Neuronal stem cell (in vitro differentiated cells): ENCODE results near the gene KCTD12.

Experiments used
- DNase-seq: peaks from one replicate; pipeline ENCODE4 v3.0.0-alpha.2; 2013; ENCODE audit warnings: low spot score
- H2AFZ ChIP-seq: one replicate; pipeline ENCODE4 v1.6.1; 2013; ENCODE audit warnings: mild to moderate bottlenecking, low read length, inconsistent platforms
- H2AK5ac ChIP-seq: 2 replicates; pipeline ENCODE4 v1.6.1; 2013; ENCODE audit warnings: low read depth, mild to moderate bottlenecking, inconsistent platforms, low read length, moderate library complexity, mixed read lengths
- H2BK120ac ChIP-seq: 2 replicates; pipeline ENCODE4 v1.6.1; 2013; ENCODE audit warnings: low read depth, mild to moderate bottlenecking, inconsistent platforms, low read length, moderate library complexity, mixed read lengths
- H2BK12ac ChIP-seq: one replicate; pipeline ENCODE4 v1.6.1; 2013; ENCODE audit warnings: low read length, inconsistent platforms
- H2BK15ac ChIP-seq: 2 replicates; pipeline ENCODE4 v1.6.1; 2013; ENCODE audit warnings: mild to moderate bottlenecking, low read length, inconsistent platforms, mixed read lengths
- H2BK5ac ChIP-seq: one replicate; pipeline ENCODE4 v1.6.1; 2013; ENCODE audit warnings: inconsistent platforms, mild to moderate bottlenecking, low read length, moderate library complexity
- H3K14ac ChIP-seq: one replicate; pipeline ENCODE4 v1.6.1; 2013; ENCODE audit warnings: low read length, inconsistent platforms
- H3K18ac ChIP-seq: 2 replicates; pipeline ENCODE4 v1.6.1; 2013; ENCODE audit warnings: low read length, inconsistent platforms
- H3K23ac ChIP-seq: 2 replicates; pipeline ENCODE4 v1.6.1; 2013; ENCODE audit warnings: low read depth, mild to moderate bottlenecking, mixed read lengths, low read length, inconsistent platforms; ENCODE audit not compliant: poor library complexity
- H3K27ac ChIP-seq: replicated peaks from 3 replicates; pipeline ENCODE4 v1.5.1; 2013; ENCODE audit warnings: low read length, inconsistent platforms
- H3K27me3 ChIP-seq, 3 experiments: 2 replicates each; pipeline ENCODE4 v1.6.1; 2013; ENCODE audit warnings: low read length in 3 of 3, mild to moderate bottlenecking in 2 of 3, inconsistent platforms in 1 of 3, low read depth in 1 of 3, mixed read lengths in 1 of 3, moderate library complexity in 1 of 3; ENCODE audit not compliant: control insufficient read depth in 3 of 3, insufficient read depth in 3 of 3
- H3K36me3 ChIP-seq, 2 donors: replicated peaks in 1 of 2; 2 replicates each; pipeline ENCODE4 v1.6.1; 2013; ENCODE audit warnings: low read length in 2 of 2; ENCODE audit not compliant: control insufficient read depth in 2 of 2, insufficient read depth in 2 of 2
- H3K4ac ChIP-seq: 2 replicates; pipeline ENCODE4 v1.6.1; 2013; ENCODE audit warnings: inconsistent platforms, mild to moderate bottlenecking, low read length, moderate library complexity
- H3K4me1 ChIP-seq, 2 donors: 1 replicate in 1 of 2; 2 replicates in 1 of 2; pipeline ENCODE4 v1.6.1; 2013; ENCODE audit warnings: low read length in 2 of 2, low read depth in 1 of 2; ENCODE audit not compliant: control insufficient read depth in 2 of 2, insufficient read depth in 1 of 2
- H3K4me2 ChIP-seq: one replicate; pipeline ENCODE4 v1.6.1; 2013; ENCODE audit warnings: mild to moderate bottlenecking, low read length, inconsistent platforms; ENCODE audit not compliant: insufficient read depth, poor library complexity, severe bottlenecking
- H3K4me3 ChIP-seq, 2 donors: 2 replicates each; pipeline ENCODE4 v1.5.1; 2013; ENCODE audit warnings: low read length in 2 of 2, mild to moderate bottlenecking in 2 of 2, inconsistent platforms in 1 of 2, moderate library complexity in 1 of 2
- H3K79me1 ChIP-seq: one replicate; pipeline ENCODE4 v1.6.1; 2013; ENCODE audit warnings: low read depth, mild to moderate bottlenecking, inconsistent platforms, low read length, moderate library complexity
- H3K9ac ChIP-seq: one replicate; pipeline ENCODE4 v1.6.1; 2013; ENCODE audit warnings: mild to moderate bottlenecking, low read depth, low read length, inconsistent platforms; ENCODE audit not compliant: poor library complexity
- H3K9me3 ChIP-seq, 2 donors: replicated peaks in 1 of 2; 2 replicates each; pipeline versions ENCODE3 to v1.6.1; 2013; ENCODE audit warnings: low read length in 2 of 2, mild to moderate bottlenecking in 2 of 2, inconsistent platforms in 1 of 2, low read depth in 1 of 2, mixed read lengths in 1 of 2, moderate library complexity in 1 of 2; ENCODE audit not compliant: control insufficient read depth in 2 of 2, insufficient read depth in 1 of 2
- H4K8ac ChIP-seq: one replicate; pipeline ENCODE4 v1.6.1; 2013; ENCODE audit warnings: low read depth, mild to moderate bottlenecking, inconsistent platforms, low read length, moderate library complexity
- H4K91ac ChIP-seq: one replicate; pipeline ENCODE4 v1.6.1; 2013; ENCODE audit warnings: low read length, low read depth, mild to moderate bottlenecking, inconsistent platforms; ENCODE audit not compliant: poor library complexity
- WGBS, 2 donors: extraction: QIAGEN DNeasy Blood & Tissue Kit; methylation state at CpG; one replicate each; pipeline ENCODE4 v1.1.7; 2013; ENCODE audit warnings: missing lambda C conversion rate in 2 of 2, mixed read lengths in 1 of 2; ENCODE audit not compliant: insufficient read length in 2 of 2, insufficient replicate concordance in 1 of 2; ENCODE audit errors: extremely low coverage in 2 of 2; 5-methylcytosine and 5-hydroxymethylcytosine counted together

KCTD12 gene

DNA sequence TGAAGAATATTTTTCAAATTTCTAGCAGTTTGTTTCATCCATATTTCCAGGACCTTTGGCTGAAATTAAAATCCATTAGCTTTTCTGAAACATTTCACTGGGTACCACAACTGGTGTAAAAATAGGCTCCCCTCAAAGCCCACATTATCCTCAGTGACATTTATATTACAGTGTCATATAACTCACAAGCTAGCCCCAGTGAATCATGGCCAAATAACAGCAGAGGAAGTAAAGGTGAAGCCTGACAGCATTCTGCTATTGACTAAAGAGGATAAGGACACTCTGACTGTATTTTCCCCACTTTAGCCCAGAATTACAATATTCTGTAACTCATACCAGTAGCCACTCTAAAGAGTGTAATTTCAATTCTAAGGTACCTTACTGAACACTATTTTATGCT lies 21.9 kb downstream of the KCTD12 start:
- Histone ChIP-seq H2BK5ac (no peak overlapping the region), H4K91ac (no peak overlapping the region), H2AK5ac (no peak overlapping the region), H3K18ac (no peak overlapping the region), H3K4me3 (no peak overlapping the region), H3K36me3 (no peaks in the 10 kb centered on the region), H3K9me3 (no peaks in the 10 kb centered on the region), H4K8ac (no peak overlapping the region), H2AFZ (no peak overlapping the region), H3K79me1 (no peaks in the 10 kb centered on the region), H2BK120ac (no peak overlapping the region), H3K4me2 (no peak overlapping the region), H3K27me3 (no peaks in the 10 kb centered on the region), H3K27ac (no peak overlapping the region), H3K14ac (no peak overlapping the region), H3K4me1 (no peaks in the 10 kb centered on the region), H3K4ac (no peak overlapping the region), H3K23ac (no peak overlapping the region), H2BK12ac (no peak overlapping the region), H2BK15ac (no peak overlapping the region), H3K9ac (no peak overlapping the region)
- DNase-seq, result no peak

DNA sequence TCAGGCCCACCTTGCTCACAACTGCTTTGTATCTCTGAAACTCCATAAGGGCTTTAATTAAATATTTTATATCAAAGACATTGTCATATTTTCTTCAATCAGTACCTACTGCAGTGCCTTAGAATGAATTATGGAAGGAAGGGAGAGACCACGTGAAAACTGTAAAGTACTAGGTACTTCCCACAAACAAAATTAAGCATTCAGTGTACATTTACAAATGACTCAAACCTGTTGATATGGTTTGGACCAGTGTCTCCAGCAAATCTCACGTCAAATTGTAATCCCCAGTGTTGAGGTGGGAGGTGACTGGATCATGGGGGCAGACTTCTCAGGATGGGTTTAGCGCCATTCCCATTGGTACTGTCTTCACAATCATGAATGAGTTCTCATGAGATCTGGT lies 23.2 kb downstream of the KCTD12 start:
- Histone ChIP-seq H3K4me3 (no peak overlapping the region), H3K27me3 (no peaks in the 10 kb centered on the region), H2AFZ (no peak overlapping the region), H2BK120ac (no peak overlapping the region), H3K18ac (no peak overlapping the region), H3K27ac (no peak overlapping the region), H3K4ac (no peak overlapping the region), H3K23ac (no peak overlapping the region), H2AK5ac (no peak overlapping the region), H4K8ac (no peak overlapping the region), H2BK15ac (no peak overlapping the region), H3K4me2 (no peak overlapping the region), H2BK5ac (no peak overlapping the region), H3K36me3 (no peaks in the 10 kb centered on the region), H3K4me1 (no peaks in the 10 kb centered on the region), H3K9ac (no peak overlapping the region), H2BK12ac (no peak overlapping the region), H4K91ac (no peak overlapping the region), H3K79me1 (no peaks in the 10 kb centered on the region), H3K14ac (no peak overlapping the region), H3K9me3 (no peaks in the 10 kb centered on the region)
- WGBS, 2 donors, result no CpG with 5 or more reads among the region's 3 CpGs
- no peak for DNase-seq

DNA sequence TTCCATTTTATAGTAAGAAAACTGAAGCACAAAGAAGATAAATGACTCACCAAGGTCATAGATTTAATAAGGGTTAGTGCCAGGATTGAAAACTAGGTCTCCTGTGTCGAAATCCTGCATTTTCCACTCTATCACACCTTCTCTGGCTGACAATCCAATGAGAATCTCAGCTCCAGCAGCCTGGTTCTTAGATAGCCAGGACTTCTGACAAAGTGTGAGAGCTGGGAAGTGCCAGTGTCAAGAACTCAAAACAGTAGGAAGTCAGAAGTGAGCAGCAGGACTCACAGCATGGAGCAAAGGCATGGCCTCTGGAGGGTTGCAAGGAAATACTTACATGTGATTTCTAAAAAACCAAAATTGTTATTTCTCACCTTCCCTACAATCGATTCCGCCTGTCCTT lies 24.3 kb downstream of the KCTD12 start:
- no peaks in the 10 kb centered on the region for H3K4me1 ChIP-seq
- no peaks in the 10 kb centered on the region for H3K79me1 ChIP-seq
- no peak overlapping the region for H2BK120ac ChIP-seq
- H3K4me2 ChIP-seq, result no peak overlapping the region
- H3K9ac ChIP-seq, result no peak overlapping the region
- no peaks in the 10 kb centered on the region for H3K27me3 ChIP-seq
- H3K9me3 ChIP-seq, result no peaks in the 10 kb centered on the region
- no peak overlapping the region for H3K27ac ChIP-seq
- H2AK5ac ChIP-seq, result no peak overlapping the region
- H3K4ac ChIP-seq, result no peak overlapping the region
- no peak overlapping the region for H4K8ac ChIP-seq
- no peak overlapping the region for H3K14ac ChIP-seq
- no peak overlapping the region for H4K91ac ChIP-seq
- H3K4me3 ChIP-seq, result no peak overlapping the region
- no peak overlapping the region for H3K18ac ChIP-seq
- H2AFZ ChIP-seq, result no peak overlapping the region
- no peak overlapping the region for H3K23ac ChIP-seq
- DNase-seq, result no peak
- H2BK12ac ChIP-seq, result no peak overlapping the region
- no peaks in the 10 kb centered on the region for H3K36me3 ChIP-seq
- no peak overlapping the region for H2BK5ac ChIP-seq
- H2BK15ac ChIP-seq, result no peak overlapping the region
- no CpG with 5 or more reads among the region's 3 CpGs for WGBS, 2 donors

DNA sequence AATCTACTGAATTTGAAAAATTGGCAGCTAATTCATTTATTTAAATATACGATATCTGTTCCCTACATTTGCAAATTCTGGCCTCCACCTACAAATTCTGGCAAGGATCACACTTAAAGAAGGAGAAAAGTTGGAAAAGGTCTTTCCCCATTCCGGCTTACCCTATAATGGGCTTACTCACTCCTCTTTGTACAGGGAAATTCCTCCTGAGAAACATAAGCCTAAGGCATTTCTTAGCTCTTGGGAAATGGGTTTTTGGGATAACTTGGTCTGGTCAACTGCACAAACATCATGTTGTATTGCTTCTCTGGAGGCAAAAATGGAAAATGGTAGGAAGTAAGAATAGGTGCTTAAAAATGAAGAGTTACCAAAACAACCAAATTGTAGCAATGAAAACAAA lies 25.5 kb downstream of the KCTD12 start:
- Histone ChIP-seq H4K8ac (no peak overlapping the region), H2BK12ac (no peak overlapping the region), H2BK5ac (no peak overlapping the region), H3K9ac (no peak overlapping the region), H3K9me3 (no peaks in the 10 kb centered on the region), H3K4me1 (no peaks in the 10 kb centered on the region), H2BK15ac (no peak overlapping the region), H3K18ac (no peak overlapping the region), H2BK120ac (no peak overlapping the region), H3K14ac (no peak overlapping the region), H4K91ac (no peak overlapping the region), H2AFZ (no peak overlapping the region), H3K36me3 (no peaks in the 10 kb centered on the region), H2AK5ac (no peak overlapping the region), H3K27ac (no peak overlapping the region), H3K4ac (no peak overlapping the region), H3K23ac (no peak overlapping the region), H3K4me3 (no peak overlapping the region), H3K27me3 (no peaks in the 10 kb centered on the region), H3K4me2 (no peak overlapping the region), H3K79me1 (no peaks in the 10 kb centered on the region)
- no CpG with 5 or more reads among the region's 2 CpGs for WGBS, 2 donors
- DNase-seq, result no peak
